Activated CD8-positive, alpha-beta T cell treated with anti-CD3 and anti-CD28 coated beads for 36 hours (primary cell): Measurements from ENCODE around the gene PBRM1. TPM values are rescaled to one million over a fixed set of nuclear protein-coding genes. Genes with fewer than 3 reads are reported as not detected.
"Not testable (repeated sequence)": the region's sequence is repeated elsewhere in the genome, so short reads cannot be mapped to it uniquely, and the experiment has no call there.

ENCODE experiments used
- ATAC-seq: fragments of 200-7000 bp; cut with Tn5 transposase; one replicate; pipeline ENCODE4 v1.10.0; 2021; ENCODE audit warnings: mild to moderate bottlenecking, moderate library complexity
- CTCF ChIA-PET: fragments of 350-600 bp; sonication (Branson Sonifier 250); formaldehyde crosslinking; loops from one replicate; lab custom pipeline; 2021; ENCODE audit warnings: antibody characterized with exemption; lab: Charles Lee
- POLR2A ChIA-PET: fragments of 350-600 bp; sonication (Branson Sonifier 250); formaldehyde crosslinking; loops from one replicate; lab custom pipeline; 2021; ENCODE audit warnings: antibody characterized with exemption; lab: Charles Lee
- DNase-seq: peaks from one replicate; pipeline ENCODE4 v3.0.0-alpha.2; 2020
- H3K27ac Mint-ChIP-seq: one replicate; pipeline ENCODE4 v1.8.0; 2021; ENCODE audit warnings: mild to moderate bottlenecking, mixed read lengths
- H3K27me3 Mint-ChIP-seq: one replicate; pipeline ENCODE4 v1.8.0; 2021; ENCODE audit warnings: mixed read lengths
- H3K36me3 Mint-ChIP-seq: one replicate; pipeline ENCODE4 v1.8.0; 2021; ENCODE audit warnings: low read depth, mixed read lengths
- H3K4me1 Mint-ChIP-seq: one replicate; pipeline ENCODE4 v1.8.0; 2021; ENCODE audit warnings: low read depth, mixed read lengths
- H3K4me3 Mint-ChIP-seq: one replicate; pipeline ENCODE4 v1.8.0; 2021; ENCODE audit warnings: mild to moderate bottlenecking, moderate library complexity, mixed read lengths
- H3K9me3 Mint-ChIP-seq: one replicate; pipeline ENCODE4 v1.8.0; 2021; ENCODE audit warnings: mixed read lengths
- intact Hi-C: fragments of 100-400 bp; cut with micrococcal nuclease; formaldehyde crosslinking; loops from one replicate; pipeline ENCODE4 v1.10.0; 2022
- total RNA-seq, 2 experiments: library from RNA; stranded (reverse); gene quantifications; one replicate each; pipeline ENCODE4 v1.2.3, GENCODE V29; 2021
- TF ChIP-seq, protein P1 (sequence below): fragments of 200-600 bp; IDR thresholded peaks from one replicate; pipeline ENCODE4 v1.8.0; 2022; ENCODE audit warnings: antibody characterized with exemption, mild to moderate bottlenecking

The PBRM1 gene
- total RNA-seq, result 10 to 100 TPM; 55.9 to 56.1 TPM

DNA sequence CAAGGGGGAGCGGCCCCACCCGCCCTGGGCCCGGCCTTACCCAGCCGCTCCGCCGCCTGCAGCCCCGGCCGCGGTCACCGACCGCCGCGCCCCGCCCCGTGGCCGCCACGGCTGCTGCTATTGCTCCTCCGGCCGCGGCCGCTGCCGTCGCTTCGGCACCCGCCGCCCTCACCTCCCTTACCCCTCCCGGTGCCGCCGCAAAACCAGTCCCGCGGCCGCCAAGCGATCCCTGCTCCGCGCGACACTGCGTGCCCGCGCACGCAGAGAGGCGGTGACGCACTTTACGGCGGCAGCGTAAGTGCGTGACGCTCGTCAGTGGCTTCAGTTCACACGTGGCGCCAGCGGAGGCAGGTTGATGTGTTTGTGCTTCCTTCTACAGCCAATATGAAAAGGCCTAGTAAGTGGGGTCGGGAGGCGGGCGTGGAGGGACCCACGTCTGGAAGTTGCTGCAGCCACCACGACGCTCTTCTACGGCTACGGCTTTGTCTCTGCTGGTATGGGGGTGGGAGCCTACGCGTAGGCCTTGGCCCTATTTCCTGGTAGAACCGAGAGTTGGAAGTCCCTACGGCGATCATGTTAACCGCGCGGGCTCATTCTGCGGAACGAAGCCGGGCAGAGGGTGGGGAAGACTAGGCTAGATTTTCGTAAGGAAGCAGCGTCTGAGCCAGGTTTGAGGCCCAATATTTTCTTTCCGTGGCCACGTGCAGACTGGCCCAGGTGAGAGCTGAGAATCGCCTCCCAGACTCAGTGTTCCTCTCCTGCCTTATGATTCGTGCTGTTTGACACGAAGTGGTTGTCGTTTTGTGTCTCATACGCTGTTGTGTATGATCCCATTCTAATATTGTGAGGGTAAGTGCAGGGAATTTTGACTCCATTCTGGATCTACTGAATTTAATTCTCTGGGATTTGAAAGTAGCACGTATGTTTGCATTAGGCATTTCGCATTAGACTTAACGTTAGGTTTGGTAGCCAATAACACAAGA, at the start of gene PBRM1, which contains the start of gene GNL3:
Gene PBRM1 (minus strand): TSS at position 205 of the 983 bp plus-strand sequence.
Gene GNL3 (plus strand): TSS at position 324 of the 983 bp plus-strand sequence. CDS start 61 bp downstream, at position 385.
- peak within 1 kb of the TSS; percentile 100 for H3K4me3 Mint-ChIP-seq
- ChIA-PET POLR2A (interaction anchor here (0.8 to 10.1 kb wide), 5 partner anchors 10 to 153 kb away, joined by 3 to 101 read pairs (median 3); partner anchors contain the start of genes GLT8D1 and SPCS1), CTCF (interaction anchor here (1.7 kb wide), 1 partner anchor 19 kb away, joined by 5 read pairs; the partner anchor contains the start of gene GLT8D1)

DNA sequence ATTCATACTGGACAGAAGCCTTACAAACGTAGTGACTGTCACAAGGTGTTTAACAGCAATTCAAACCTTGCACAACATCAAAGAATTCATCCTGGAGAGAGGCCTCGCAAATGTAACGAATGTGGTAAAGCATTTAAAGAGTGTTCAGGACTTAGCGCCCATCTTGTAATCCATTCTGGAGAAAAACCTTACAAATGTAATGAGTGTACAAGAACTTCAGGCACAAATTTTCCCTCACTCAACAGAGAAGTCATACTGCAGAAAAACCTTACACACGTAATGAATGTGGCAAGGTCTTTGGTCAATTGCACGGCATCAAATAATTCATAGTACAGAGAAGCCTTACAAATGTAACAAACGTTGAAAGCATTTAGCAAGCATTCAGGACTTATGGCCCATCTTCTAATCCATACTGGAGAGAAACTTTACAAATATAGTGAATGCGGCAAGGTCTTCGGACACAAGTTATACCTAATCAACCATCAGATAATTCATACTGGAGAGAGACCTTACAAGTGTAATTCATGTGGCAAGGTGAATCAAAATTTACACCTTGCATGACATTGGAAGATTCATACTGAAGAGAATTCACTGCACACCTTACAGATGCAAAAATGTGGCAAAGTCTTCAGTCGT, 47.7 kb upstream of the PBRM1 start:
- no peak for ATAC-seq
- H3K36me3 Mint-ChIP-seq, result peaks cover 66% of the 10 kb centered on the region
- no peak overlapping the region for H3K27ac Mint-ChIP-seq
- TF ChIP-seq, protein P1, sequence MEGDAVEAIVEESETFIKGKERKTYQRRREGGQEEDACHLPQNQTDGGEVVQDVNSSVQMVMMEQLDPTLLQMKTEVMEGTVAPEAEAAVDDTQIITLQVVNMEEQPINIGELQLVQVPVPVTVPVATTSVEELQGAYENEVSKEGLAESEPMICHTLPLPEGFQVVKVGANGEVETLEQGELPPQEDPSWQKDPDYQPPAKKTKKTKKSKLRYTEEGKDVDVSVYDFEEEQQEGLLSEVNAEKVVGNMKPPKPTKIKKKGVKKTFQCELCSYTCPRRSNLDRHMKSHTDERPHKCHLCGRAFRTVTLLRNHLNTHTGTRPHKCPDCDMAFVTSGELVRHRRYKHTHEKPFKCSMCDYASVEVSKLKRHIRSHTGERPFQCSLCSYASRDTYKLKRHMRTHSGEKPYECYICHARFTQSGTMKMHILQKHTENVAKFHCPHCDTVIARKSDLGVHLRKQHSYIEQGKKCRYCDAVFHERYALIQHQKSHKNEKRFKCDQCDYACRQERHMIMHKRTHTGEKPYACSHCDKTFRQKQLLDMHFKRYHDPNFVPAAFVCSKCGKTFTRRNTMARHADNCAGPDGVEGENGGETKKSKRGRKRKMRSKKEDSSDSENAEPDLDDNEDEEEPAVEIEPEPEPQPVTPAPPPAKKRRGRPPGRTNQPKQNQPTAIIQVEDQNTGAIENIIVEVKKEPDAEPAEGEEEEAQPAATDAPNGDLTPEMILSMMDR, result no peak
- no peak overlapping the region for H3K4me3 Mint-ChIP-seq
- no peaks in the 10 kb centered on the region for H3K27me3 Mint-ChIP-seq
- peaks cover 17% of the 10 kb centered on the region for H3K9me3 Mint-ChIP-seq
- no peak for DNase-seq
- ChIA-PET POLR2A (interaction anchor here (0.5 kb wide), 1 partner anchor 34 kb away, joined by 3 read pairs; no protein-coding TSS in a partner anchor), CTCF (no interaction called here)
- intact Hi-C loops, result no loop called here
- H3K4me1 Mint-ChIP-seq, result peaks cover 7% of the 10 kb centered on the region

More for the DNA sequence above, at the start of gene PBRM1, which contains the start of gene GNL3:
- Mint-ChIP-seq H3K4me1 (peaks cover 70% of the 10 kb centered on the region), H3K27me3 (no peaks in the 10 kb centered on the region), H3K36me3 (peaks cover 62% of the 10 kb centered on the region), H3K9me3 (no peaks in the 10 kb centered on the region), H3K27ac (peak within 1 kb of the TSS; percentile 99)
- TF ChIP-seq, protein P1, result no peak
- DNase-seq (peak; percentile 95), ATAC-seq (peak; percentile 87)
- intact Hi-C loops, result loop anchor here (10.0 kb wide), 1 partner anchor 151 kb away; the partner anchor contains the start of genes NT5DC2 and UQCC5

DNA sequence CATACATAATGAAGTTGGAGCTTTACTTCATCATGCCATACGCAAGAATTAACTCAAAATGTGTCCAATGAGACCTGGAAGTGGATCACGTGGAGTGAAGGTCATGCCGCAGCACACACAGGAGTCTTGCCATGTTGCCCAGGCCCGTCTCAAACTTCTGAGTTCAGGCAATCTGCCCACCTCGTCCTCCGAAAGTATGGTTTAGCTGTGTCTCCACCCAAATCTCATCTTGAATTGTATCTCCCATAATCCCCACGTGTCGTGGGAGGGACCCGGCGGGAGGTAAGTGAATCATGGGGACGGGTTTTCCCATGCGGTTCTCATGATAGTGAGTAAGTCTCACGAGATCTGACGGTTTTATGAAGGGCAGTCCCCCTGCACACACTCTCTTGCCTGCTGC, 45.9 kb upstream of the PBRM1 start:
- ChIA-PET POLR2A (no interaction called here), CTCF (no interaction called here)
- Mint-ChIP-seq H3K27me3 (no peaks in the 10 kb centered on the region), H3K9me3 (peaks cover 18% of the 10 kb centered on the region), H3K27ac (no peak overlapping the region), H3K36me3 (peaks cover 66% of the 10 kb centered on the region), H3K4me1 (peaks cover 7% of the 10 kb centered on the region), H3K4me3 (no peak overlapping the region)
- ATAC-seq, result no peak
- DNase-seq, result no peak
- TF ChIP-seq, protein P1, result no peak
- intact Hi-C loops, result no loop called here

DNA sequence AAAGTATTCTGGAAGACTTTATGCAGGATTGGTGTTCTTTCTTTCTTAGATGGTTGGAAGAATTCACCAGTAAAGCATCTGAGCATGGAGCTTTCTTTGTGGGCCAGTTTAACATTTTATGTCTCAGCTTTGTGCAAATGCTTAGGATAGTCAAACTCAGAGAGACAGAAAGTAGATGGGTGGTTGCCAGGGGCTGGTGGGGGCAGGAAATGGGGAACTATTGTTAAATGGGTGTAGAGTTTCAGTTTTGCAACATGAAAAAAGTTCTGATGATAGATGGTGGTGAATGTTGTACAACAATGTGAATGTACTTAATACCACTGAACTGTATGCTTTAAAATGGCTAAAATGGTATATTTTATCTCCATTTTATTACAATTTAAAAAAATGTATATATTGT, 45.0 kb upstream of the PBRM1 start:
- ChIA-PET CTCF (no interaction called here), POLR2A (no interaction called here)
- intact Hi-C loops, result no loop called here
- ATAC-seq, result no peak
- Mint-ChIP-seq H3K4me1 (peaks cover 7% of the 10 kb centered on the region), H3K9me3 (peaks cover 18% of the 10 kb centered on the region), H3K27ac (no peak overlapping the region), H3K27me3 (no peaks in the 10 kb centered on the region), H3K36me3 (peaks cover 65% of the 10 kb centered on the region), H3K4me3 (no peak overlapping the region)
- TF ChIP-seq, protein P1, result no peak
- DNase-seq, result peak; percentile 14

DNA sequence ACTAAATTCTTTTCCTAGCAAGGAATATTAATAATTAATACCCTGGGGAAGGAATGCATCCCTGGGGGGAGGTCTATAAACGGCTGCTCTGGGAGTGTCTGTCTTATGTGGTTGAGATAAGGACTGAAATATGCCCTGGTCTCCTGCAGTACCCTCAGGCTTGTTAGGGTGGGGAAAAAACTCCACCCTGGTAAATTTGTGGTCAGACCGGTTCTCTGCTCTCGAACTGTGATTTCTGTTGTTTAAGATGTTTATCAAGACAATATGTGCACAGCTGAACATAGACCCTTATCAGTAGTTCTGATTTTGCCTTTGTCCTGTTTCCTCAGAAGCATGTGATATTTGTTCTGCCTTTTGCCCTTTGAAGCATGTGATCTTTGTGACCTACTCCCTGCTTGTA, 43.0 kb upstream of the PBRM1 start:
- H3K4me3 Mint-ChIP-seq, intact Hi-C loops, ATAC-seq, POLR2A ChIA-PET, CTCF ChIA-PET, H3K27ac Mint-ChIP-seq, H3K27me3 Mint-ChIP-seq, H3K4me1 Mint-ChIP-seq: not testable (repeated sequence)
- peaks cover 52% of the 10 kb centered on the region for H3K36me3 Mint-ChIP-seq
- peak; percentile 12 for DNase-seq
- peaks cover 18% of the 10 kb centered on the region for H3K9me3 Mint-ChIP-seq
